ENCODE measurements around the gene C5. TPM values are rescaled to one million over a fixed set of nuclear protein-coding genes. Genes with fewer than 3 reads are reported as not detected.

C5 gene
- total RNA-seq, 2 experiments from 2014 or later: 0.89 to 1.3 TPM

DNA sequence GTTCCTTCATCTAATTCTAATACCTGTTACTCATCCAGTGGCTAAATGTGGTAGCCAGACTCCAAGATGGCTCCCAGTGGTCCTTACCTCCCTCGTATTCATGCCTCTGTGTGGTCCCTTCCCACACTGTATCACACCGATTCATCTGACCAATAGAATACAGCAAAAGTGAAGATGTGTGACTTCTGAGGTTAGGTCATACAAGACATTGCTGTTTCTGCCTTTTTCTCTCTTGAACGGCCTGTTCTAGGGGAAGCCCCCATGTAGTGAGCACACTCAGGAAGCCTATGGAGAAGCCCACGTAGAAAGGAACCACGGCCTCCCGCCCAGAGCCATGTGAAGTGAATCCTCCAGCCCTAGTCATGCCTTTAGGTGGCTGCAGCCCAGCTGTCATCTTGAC, 9.4 kb upstream of the C5 start:
- POLR2A ChIA-PET: interaction anchor here (0.9 to 2.6 kb wide), 5 partner anchors 12 to 304 kb away, joined by 4 to 20 read pairs (median 6); partner anchors contain the start of genes FBXW2 and RAB14
- intact Hi-C loops (cut with DNase I, micrococcal nuclease): loop anchor here in 1 of 2 experiments (1.0 to 10.0 kb wide), 4 partner anchors 115 to 437 kb away; no protein-coding TSS in a partner anchor

DNA sequence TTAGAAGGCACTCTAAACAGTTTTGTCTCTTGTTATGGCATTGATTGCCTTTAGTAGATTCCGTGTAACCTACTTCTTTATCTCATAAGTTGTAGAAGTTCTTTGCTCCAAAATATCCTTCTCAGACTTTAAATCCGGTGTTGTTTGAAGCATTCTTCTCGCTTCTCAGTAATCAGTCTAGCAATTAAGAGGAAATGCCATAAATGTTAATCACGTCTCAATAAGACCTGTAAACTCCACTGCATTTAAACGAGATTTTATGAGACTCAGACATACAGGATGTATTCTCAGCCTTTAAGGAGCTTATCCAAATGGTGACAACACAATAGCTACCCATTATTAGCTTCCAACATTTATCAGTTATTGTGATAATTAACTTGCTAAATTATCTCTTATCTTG, 7.7 kb upstream of the C5 start:
- Histone ChIP-seq H3K9me3 (ENCODE audit: control insufficient read depth in 1 of 2, insufficient read depth in 1 of 2, low read length in 2 of 2) (peaks cover 0 to 3% of the 10 kb centered on the region in 2 experiments), H3K36me3 (ENCODE audit: insufficient read depth, low read length) (no peaks in the 10 kb centered on the region), H3K27ac (ENCODE audit: low read depth in 1 of 2, low read length in 2 of 2) (no peak overlapping the region), H3K4me1 (ENCODE audit: insufficient read depth, low read length) (peaks cover 5% of the 10 kb centered on the region), H3K4me3 (ENCODE audit: low read length) (no peak overlapping the region), H3K27me3 (ENCODE audit: control insufficient read depth in 1 of 2, insufficient read depth in 2 of 2, low read length in 2 of 2) (no peaks in the 10 kb centered on the region)
- no peaks in the 10 kb centered on the region for H3K36me3 Mint-ChIP-seq (ENCODE audit: low read depth)
- peaks cover 2% of the 10 kb centered on the region for H3K9me3 Mint-ChIP-seq
- ChIA-PET POLR2A (no interaction called here), CTCF (no interaction called here)
- DNase-seq (no peak), ATAC-seq (ENCODE audit: poor library complexity) (no peak)
- peaks cover 11% of the 10 kb centered on the region for H3K4me1 Mint-ChIP-seq (ENCODE audit: low read depth)
- H3K27me3 Mint-ChIP-seq: no peaks in the 10 kb centered on the region
- no peak overlapping the region for H3K4me3 Mint-ChIP-seq
- intact Hi-C loops (cut with DNase I, micrococcal nuclease): loop anchor here in 1 of 2 experiments (5.0 to 10.0 kb wide), 3 partner anchors 113 to 436 kb away; no protein-coding TSS in a partner anchor
- no peak overlapping the region for H3K27ac Mint-ChIP-seq
- TF ChIP-seq, protein P1, sequence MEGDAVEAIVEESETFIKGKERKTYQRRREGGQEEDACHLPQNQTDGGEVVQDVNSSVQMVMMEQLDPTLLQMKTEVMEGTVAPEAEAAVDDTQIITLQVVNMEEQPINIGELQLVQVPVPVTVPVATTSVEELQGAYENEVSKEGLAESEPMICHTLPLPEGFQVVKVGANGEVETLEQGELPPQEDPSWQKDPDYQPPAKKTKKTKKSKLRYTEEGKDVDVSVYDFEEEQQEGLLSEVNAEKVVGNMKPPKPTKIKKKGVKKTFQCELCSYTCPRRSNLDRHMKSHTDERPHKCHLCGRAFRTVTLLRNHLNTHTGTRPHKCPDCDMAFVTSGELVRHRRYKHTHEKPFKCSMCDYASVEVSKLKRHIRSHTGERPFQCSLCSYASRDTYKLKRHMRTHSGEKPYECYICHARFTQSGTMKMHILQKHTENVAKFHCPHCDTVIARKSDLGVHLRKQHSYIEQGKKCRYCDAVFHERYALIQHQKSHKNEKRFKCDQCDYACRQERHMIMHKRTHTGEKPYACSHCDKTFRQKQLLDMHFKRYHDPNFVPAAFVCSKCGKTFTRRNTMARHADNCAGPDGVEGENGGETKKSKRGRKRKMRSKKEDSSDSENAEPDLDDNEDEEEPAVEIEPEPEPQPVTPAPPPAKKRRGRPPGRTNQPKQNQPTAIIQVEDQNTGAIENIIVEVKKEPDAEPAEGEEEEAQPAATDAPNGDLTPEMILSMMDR (IDR thresholded peaks at IDR 0.05): no peak

More for the DNA sequence above, 9.4 kb upstream of the C5 start:
- no peak overlapping the region for H3K27ac ChIP-seq (ENCODE audit: low read depth in 1 of 2, low read length in 2 of 2)
- H3K27ac Mint-ChIP-seq: no peak overlapping the region
- peaks cover 2% of the 10 kb centered on the region for H3K9me3 Mint-ChIP-seq
- TF ChIP-seq, protein P1 (IDR thresholded peaks at IDR 0.05): no peak
- H3K27me3 ChIP-seq (ENCODE audit: control insufficient read depth in 1 of 2, insufficient read depth in 2 of 2, low read length in 2 of 2): no peaks in the 10 kb centered on the region
- peaks cover 5% of the 10 kb centered on the region for H3K4me1 ChIP-seq (ENCODE audit: insufficient read depth, low read length)
- H3K4me3 ChIP-seq (ENCODE audit: low read length): no peak overlapping the region
- H3K36me3 Mint-ChIP-seq (ENCODE audit: low read depth): no peaks in the 10 kb centered on the region
- CTCF ChIA-PET: interaction anchor here (0.9 to 1.2 kb wide), 6 partner anchors 8 to 303 kb away, joined by 3 to 5 read pairs (median 4); partner anchors contain the start of gene RAB14
- H3K4me3 Mint-ChIP-seq: no peak overlapping the region
- H3K27me3 Mint-ChIP-seq: no peaks in the 10 kb centered on the region
- H3K36me3 ChIP-seq (ENCODE audit: insufficient read depth, low read length): no peaks in the 10 kb centered on the region
- peaks cover 0 to 3% of the 10 kb centered on the region in 2 experiments for H3K9me3 ChIP-seq (ENCODE audit: control insufficient read depth in 1 of 2, insufficient read depth in 1 of 2, low read length in 2 of 2)
- peaks cover 18% of the 10 kb centered on the region for H3K4me1 Mint-ChIP-seq (ENCODE audit: low read depth)
- DNase-seq (no peak), ATAC-seq (ENCODE audit: poor library complexity) (no peak)

DNA sequence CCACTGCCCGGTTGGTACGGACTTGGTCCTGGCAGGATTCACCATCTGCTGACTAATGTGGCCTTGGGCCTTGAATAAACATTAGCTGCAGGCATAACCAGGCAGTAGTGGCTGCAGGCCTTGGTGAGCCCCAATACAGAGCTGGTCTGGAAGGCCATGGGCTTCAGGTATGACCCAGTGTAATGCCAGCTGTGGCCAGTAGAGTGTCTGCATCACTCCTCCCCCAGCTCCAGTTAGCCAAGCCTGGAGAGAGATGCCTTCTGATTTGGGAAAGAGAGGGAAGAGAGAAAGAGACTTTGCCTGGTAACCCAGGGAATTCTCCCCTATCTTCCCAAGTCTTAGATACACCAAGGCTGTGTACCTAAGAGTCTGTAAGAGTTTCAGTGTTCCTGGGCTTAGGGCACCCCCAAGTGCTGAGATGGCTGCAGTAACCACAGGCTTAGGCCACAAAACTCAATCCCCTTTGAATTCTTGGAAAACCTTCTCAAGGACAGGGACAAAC, 5.6 kb upstream of the C5 start:
- ChIA-PET POLR2A (interaction anchor here (0.7 kb wide), 1 partner anchor 206 kb away, joined by 3 read pairs; no protein-coding TSS in a partner anchor), CTCF (interaction anchor here (1.5 to 1.9 kb wide), 2 partner anchors 289 to 300 kb away, joined by 3 to 8 read pairs; no protein-coding TSS in a partner anchor)
- no peaks in the 10 kb centered on the region for H3K27me3 Mint-ChIP-seq
- no peaks in the 10 kb centered on the region for H3K4me1 ChIP-seq (ENCODE audit: insufficient read depth, low read length)
- no peak overlapping the region for H3K4me3 Mint-ChIP-seq
- H3K9me3 ChIP-seq (ENCODE audit: control insufficient read depth in 1 of 2, insufficient read depth in 1 of 2, low read length in 2 of 2): peaks cover 0 to 3% of the 10 kb centered on the region in 2 experiments
- H3K4me3 ChIP-seq (ENCODE audit: low read length): no peak overlapping the region
- H3K27ac Mint-ChIP-seq: no peak overlapping the region
- no peaks in the 10 kb centered on the region for H3K27me3 ChIP-seq (ENCODE audit: control insufficient read depth in 1 of 2, insufficient read depth in 2 of 2, low read length in 2 of 2)
- no peaks in the 10 kb centered on the region for H3K36me3 Mint-ChIP-seq (ENCODE audit: low read depth)
- TF ChIP-seq, protein P1 (IDR thresholded peaks at IDR 0.05): no peak
- no peaks in the 10 kb centered on the region for H3K36me3 ChIP-seq (ENCODE audit: insufficient read depth, low read length)
- H3K4me1 Mint-ChIP-seq (ENCODE audit: low read depth): no peaks in the 10 kb centered on the region
- H3K27ac ChIP-seq (ENCODE audit: low read depth in 1 of 2, low read length in 2 of 2): no peak overlapping the region
- H3K9me3 Mint-ChIP-seq: peaks cover 2% of the 10 kb centered on the region
- intact Hi-C loops (cut with DNase I, micrococcal nuclease): loop anchor here in 1 of 2 experiments (5.0 to 10.0 kb wide), 3 partner anchors 111 to 433 kb away; no protein-coding TSS in a partner anchor
- no peak for ATAC-seq (ENCODE audit: poor library complexity)
- peak in 1 of 14 experiments; percentile 13 for DNase-seq
